ENCODE results near the gene EIF3I. TPM values are rescaled to one million over a fixed set of nuclear protein-coding genes. Genes with fewer than 3 reads are reported as not detected.
A peak's percentile ranks its signal among the peaks of the same experiment; 100 is the strongest.

The EIF3I gene
- total and polyA plus RNA-seq, 2 of the 8 experiments (the other 6 are each of a cell fraction or from before 2014, with no cell fraction given): 247 to 346 TPM

DNA sequence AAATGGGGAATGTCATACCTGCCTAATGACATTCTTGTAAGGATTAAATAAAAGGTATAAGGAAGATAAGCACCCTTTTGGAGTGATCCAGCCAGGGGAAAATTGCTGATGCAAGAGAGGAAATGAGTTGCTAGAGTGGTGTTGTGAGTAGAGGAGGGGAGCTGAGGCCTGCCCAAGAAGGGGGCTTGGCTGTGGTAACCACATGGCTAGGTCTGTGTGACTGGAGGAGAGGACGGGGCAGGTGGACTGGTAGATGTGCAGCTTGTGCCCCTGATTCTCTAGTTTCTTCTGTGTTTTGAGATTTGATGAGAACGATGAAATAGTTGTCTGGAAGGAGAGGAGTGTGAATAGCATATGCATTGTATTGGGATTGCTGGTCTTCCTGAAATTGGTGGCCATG is 36.1 kb upstream of the EIF3I start:
- H2AK5ac ChIP-seq (ENCODE audit: low read depth, low read length): no peak overlapping the region
- no peak overlapping the region for H3K9ac ChIP-seq (replicated peaks in 1 of 4; ENCODE audit: extremely low read depth in 1 of 4, low read depth in 3 of 4, low read length in 3 of 4)
- H3K4me2 ChIP-seq (ENCODE audit: insufficient read depth in 1 of 2, low read depth in 2 of 2, low read length in 2 of 2): no peak overlapping the region
- no peak for FAIRE-seq
- H2BK12ac ChIP-seq (ENCODE audit: low read depth, low read length): no peak overlapping the region
- H3K4me1 ChIP-seq (replicated peaks in 1 of 4; ENCODE audit: control insufficient read depth in 3 of 4, insufficient read depth in 4 of 4, low read length in 3 of 4): no peaks in the 10 kb centered on the region; a peak in 2 of 7 replicates
- no peak overlapping the region; the same call in 1 of the 2 replicates for H2BK15ac ChIP-seq (ENCODE audit: low read length)
- WGBS, 2 experiments (ENCODE audit: extremely low coverage in 1 of 2, insufficient coverage in 1 of 2, insufficient read length in 1 of 2, insufficient replicate concordance in 2 of 2, low coverage in 1 of 2, low lambda C conversion rate in 2 of 2, missing lambda C conversion rate in 1 of 2): 93% methylated on average over 2 of the region's 2 CpGs; no CpG with 5 or more reads in 1 of the 2 experiments
- 0 out of 2 replicates have a peak overlapping the region, but pooled peaks have one; percentile 68 for H2BK5ac ChIP-seq (ENCODE audit: low read depth, low read length)
- no peaks in the 10 kb centered on the region for H3K23me2 ChIP-seq (ENCODE audit: low read depth, low read length)
- no peak overlapping the region for H3K4me3 ChIP-seq (ENCODE audit: extremely low read depth in 1 of 4, insufficient read depth in 2 of 4, low read depth in 3 of 4, low read length in 4 of 4)
- no peak overlapping the region for H4K8ac ChIP-seq (ENCODE audit: extremely low read depth, insufficient read depth, low read length)
- no peak overlapping the region for H2AFZ ChIP-seq (ENCODE audit: low read length)
- no peak overlapping the region for H3K27ac ChIP-seq (ENCODE audit: low read depth, low read length)
- H2BK20ac ChIP-seq (ENCODE audit: low read length): no peak overlapping the region
- no peak overlapping the region for H3K14ac ChIP-seq (ENCODE audit: insufficient read length)
- no peak overlapping the region for H3K18ac ChIP-seq (ENCODE audit: extremely low read depth, low read length)
- no peak for DNase-seq (ENCODE audit: low read depth in 1 of 2, low spot score in 2 of 2)
- H3K79me2 ChIP-seq (ENCODE audit: control insufficient read depth in 1 of 2, insufficient read depth in 2 of 2, low read length in 2 of 2): peaks cover 7 to 34% of the 10 kb centered on the region in 2 experiments
- H3K79me1 ChIP-seq (ENCODE audit: low read depth, low read length): peaks cover 3% of the 10 kb centered on the region; the same call in 1 of the 2 replicates
- no peak overlapping the region for H2BK120ac ChIP-seq (replicated peaks; ENCODE audit: low read depth, low read length)
- peaks cover 36 to 77% (median 68%) of the 10 kb centered on the region in 4 experiments for H3K36me3 ChIP-seq (ENCODE audit: control insufficient read depth in 2 of 4, insufficient read depth in 4 of 4, low read length in 3 of 4)
- CTCF ChIA-PET (ENCODE audit: partially characterized antibody): no interaction called here
- H4K20me1 ChIP-seq (replicated peaks in 1 of 2; ENCODE audit: control insufficient read depth in 1 of 2, insufficient read depth in 2 of 2, low read length in 2 of 2): peaks cover 4 to 11% of the 10 kb centered on the region in 2 experiments
- H4K5ac ChIP-seq (ENCODE audit: insufficient read length, low read depth, low read length): no peak overlapping the region
- H3K56ac ChIP-seq (replicated peaks; ENCODE audit: insufficient read length, low read depth, low read length): no peak overlapping the region
- no peak overlapping the region for H3K23ac ChIP-seq (ENCODE audit: insufficient read length)
- H3K9me3 ChIP-seq (ENCODE audit: insufficient read depth in 2 of 2, low read depth in 1 of 2, low read length in 1 of 2): no peaks in the 10 kb centered on the region
- H4K91ac ChIP-seq (replicated peaks; ENCODE audit: insufficient read length, low read length): no peak overlapping the region
- POLR2A ChIA-PET (ENCODE audit: partially characterized antibody): interaction anchor here (0.6 to 21.3 kb wide), 9 partner anchors 2 to 150 kb away, joined by 3 to 332 read pairs (median 3); partner anchors contain the start of genes CCDC28B, IQCC, MARCKSL1 and TXLNA
- no peaks in the 10 kb centered on the region for H3K27me3 ChIP-seq (replicated peaks in 1 of 4; ENCODE audit: control insufficient read depth in 3 of 4, extremely low read depth in 1 of 4, insufficient read depth in 3 of 4, low read length in 3 of 4)
- no peak overlapping the region for H3K4ac ChIP-seq (replicated peaks; ENCODE audit: insufficient read length, low read depth, low read length)
- TF ChIP-seq KDM4A (IDR thresholded peaks at IDR 0.05; ENCODE audit: low read depth, low read length, severe bottlenecking): no peak
- TF ChIP-seq NANOG (IDR thresholded peaks at IDR 0.05; ENCODE audit: insufficient read depth, low read depth, low read length, poor library complexity, severe bottlenecking): no peak
- TF ChIP-seq JUND (IDR thresholded peaks at IDR 0.05; ENCODE audit: low read length): no peak
- TF ChIP-seq, protein P1, sequence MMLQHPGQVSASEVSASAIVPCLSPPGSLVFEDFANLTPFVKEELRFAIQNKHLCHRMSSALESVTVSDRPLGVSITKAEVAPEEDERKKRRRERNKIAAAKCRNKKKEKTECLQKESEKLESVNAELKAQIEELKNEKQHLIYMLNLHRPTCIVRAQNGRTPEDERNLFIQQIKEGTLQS (IDR thresholded peaks at IDR 0.05; ENCODE audit: insufficient read depth, low read depth, low read length): no peak
- TF ChIP-seq EP300 (IDR thresholded peaks at IDR 0.05; ENCODE audit: borderline replicate concordance in 1 of 2, low read depth in 2 of 2, low read length in 2 of 2): no peak
- TF ChIP-seq, protein P2, sequence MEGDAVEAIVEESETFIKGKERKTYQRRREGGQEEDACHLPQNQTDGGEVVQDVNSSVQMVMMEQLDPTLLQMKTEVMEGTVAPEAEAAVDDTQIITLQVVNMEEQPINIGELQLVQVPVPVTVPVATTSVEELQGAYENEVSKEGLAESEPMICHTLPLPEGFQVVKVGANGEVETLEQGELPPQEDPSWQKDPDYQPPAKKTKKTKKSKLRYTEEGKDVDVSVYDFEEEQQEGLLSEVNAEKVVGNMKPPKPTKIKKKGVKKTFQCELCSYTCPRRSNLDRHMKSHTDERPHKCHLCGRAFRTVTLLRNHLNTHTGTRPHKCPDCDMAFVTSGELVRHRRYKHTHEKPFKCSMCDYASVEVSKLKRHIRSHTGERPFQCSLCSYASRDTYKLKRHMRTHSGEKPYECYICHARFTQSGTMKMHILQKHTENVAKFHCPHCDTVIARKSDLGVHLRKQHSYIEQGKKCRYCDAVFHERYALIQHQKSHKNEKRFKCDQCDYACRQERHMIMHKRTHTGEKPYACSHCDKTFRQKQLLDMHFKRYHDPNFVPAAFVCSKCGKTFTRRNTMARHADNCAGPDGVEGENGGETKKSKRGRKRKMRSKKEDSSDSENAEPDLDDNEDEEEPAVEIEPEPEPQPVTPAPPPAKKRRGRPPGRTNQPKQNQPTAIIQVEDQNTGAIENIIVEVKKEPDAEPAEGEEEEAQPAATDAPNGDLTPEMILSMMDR (IDR thresholded peaks at IDR 0.05; ENCODE audit: control extremely low read depth in 1 of 3, insufficient read depth in 1 of 3, low read depth in 1 of 3, low read length in 3 of 3): no peak
- no peak for TF ChIP-seq SIN3A (conservative IDR thresholded peaks at IDR 0.05 in 1 of 2, IDR thresholded peaks at IDR 0.05 in 1 of 2; ENCODE audit: low read depth in 1 of 2, low read length in 2 of 2)
- TF ChIP-seq KDM1A (IDR thresholded peaks at IDR 0.05; ENCODE audit: borderline replicate concordance, low read length): no peak
- TF ChIP-seq CBX8 (IDR thresholded peaks at IDR 0.05; ENCODE audit: borderline replicate concordance, low read depth, low read length): no peak
